ENCODE results near the gene QRSL1.

- TF ChIP-seq CTCF (IDR thresholded peaks at IDR 0.05; ENCODE audit: insufficient read depth, low read length, poor library complexity, severe bottlenecking), result no peak
- no peak for TF ChIP-seq EZH2phosphoT487 (conservative IDR thresholded peaks at IDR 0.05; ENCODE audit: low read length)
These were observed 5.2 kb downstream of the QRSL1 start for GRCh38 chr6:106634565-106634964.

All from SU-DHL-6 (cell line).